KMS-11 (cell line): ENCODE results near the gene LMO7.
A peak's percentile ranks its signal among the peaks of the same experiment; 100 is the strongest.

Experiments used
- H2AFZ ChIP-seq: fragments of 200-600 bp; sonication (generic); 2 replicates; pipeline ENCODE4 v1.6.1; 2016; ENCODE audit warnings: antibody characterized with exemption, mixed run types, low read depth
- H3K27ac ChIP-seq: fragments of 200-600 bp; sonication (generic); 2 replicates; pipeline ENCODE4 v1.6.1; 2016; ENCODE audit warnings: mild to moderate bottlenecking, mixed run types
- H3K27me3 ChIP-seq: fragments of 200-600 bp; sonication (generic); 2 replicates; pipeline ENCODE4 v1.6.1; 2017; ENCODE audit warnings: mild to moderate bottlenecking, low read depth, mixed run types, moderate library complexity; ENCODE audit not compliant: insufficient read depth
- H3K36me3 ChIP-seq: fragments of 200-600 bp; sonication (generic); 2 replicates; pipeline ENCODE4 v1.6.1; 2017; ENCODE audit warnings: mild to moderate bottlenecking, mixed run types; ENCODE audit not compliant: insufficient read depth
- H3K4me1 ChIP-seq: fragments of 200-600 bp; sonication (generic); 2 replicates; pipeline ENCODE4 v1.6.1; 2016; ENCODE audit warnings: mild to moderate bottlenecking, low read depth, mixed run types; ENCODE audit not compliant: poor library complexity, severe bottlenecking
- H3K4me2 ChIP-seq: fragments of 200-600 bp; sonication (generic); 2 replicates; pipeline ENCODE4 v1.7.0; 2016; ENCODE audit warnings: mild to moderate bottlenecking, mixed run types
- H3K4me3 ChIP-seq: fragments of 200-600 bp; sonication (generic); IDR thresholded peaks from 2 replicates; pipeline ENCODE4 v1.6.1; 2017; ENCODE audit warnings: low read depth, low read length, mixed read lengths; ENCODE audit not compliant: insufficient read depth
- H3K79me2 ChIP-seq: fragments of 200-600 bp; sonication (generic); 2 replicates; pipeline ENCODE4 v1.6.1; 2016; ENCODE audit warnings: low read depth, mixed run types; ENCODE audit not compliant: insufficient read depth
- H3K9ac ChIP-seq: fragments of 200-600 bp; sonication (generic); 2 replicates; pipeline ENCODE4 v1.6.1; 2016; ENCODE audit warnings: mild to moderate bottlenecking, mixed run types
- H4K20me1 ChIP-seq: fragments of 200-600 bp; sonication (generic); 2 replicates; pipeline ENCODE4 v1.6.1; 2016; ENCODE audit warnings: mild to moderate bottlenecking, mixed run types; ENCODE audit not compliant: insufficient read depth
- TF ChIP-seq, protein P1 (sequence below): fragments of 200-600 bp; sonication (generic); conservative IDR thresholded peaks from 2 replicates; pipeline ENCODE4 v1.6.1; 2017; ENCODE audit warnings: low read depth, mild to moderate bottlenecking, antibody characterized with exemption, low read length, moderate library complexity, mixed read lengths

The LMO7 gene

GRCh38 chr13:75877071-75877470 lies 240.9 kb downstream of the LMO7 start:
- peak overlapping the region; percentile 52; the same call in 1 of the 2 replicates for H2AFZ ChIP-seq

DNA sequence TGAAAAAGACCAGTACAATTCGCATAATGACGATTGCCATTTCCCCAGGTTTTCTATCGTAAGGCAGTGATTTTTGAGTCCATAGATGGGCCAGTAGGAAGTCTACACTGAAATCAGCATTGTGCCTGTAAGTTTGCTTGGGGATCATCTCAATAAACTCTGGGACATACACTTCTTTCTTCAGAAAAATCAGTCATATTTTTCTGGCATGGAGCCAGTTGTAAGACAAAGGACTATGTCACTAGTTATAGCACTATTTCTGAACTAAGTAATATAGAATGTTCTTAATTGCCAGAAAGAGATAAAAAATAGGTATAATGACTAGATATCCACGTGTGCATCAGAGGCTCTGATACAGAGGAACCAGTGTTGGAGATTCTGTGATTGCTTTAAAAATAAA lies 243.5 kb downstream of the LMO7 start:
- Histone ChIP-seq H4K20me1 (no peaks in the 10 kb centered on the region), H2AFZ (no peak overlapping the region), H3K27ac (no peak overlapping the region), H3K4me1 (no peaks in the 10 kb centered on the region), H3K79me2 (no peaks in the 10 kb centered on the region), H3K4me2 (no peak overlapping the region), H3K36me3 (no peaks in the 10 kb centered on the region), H3K27me3 (no peaks in the 10 kb centered on the region), H3K4me3 (no peak overlapping the region), H3K9ac (no peak overlapping the region)
- TF ChIP-seq, protein P1, sequence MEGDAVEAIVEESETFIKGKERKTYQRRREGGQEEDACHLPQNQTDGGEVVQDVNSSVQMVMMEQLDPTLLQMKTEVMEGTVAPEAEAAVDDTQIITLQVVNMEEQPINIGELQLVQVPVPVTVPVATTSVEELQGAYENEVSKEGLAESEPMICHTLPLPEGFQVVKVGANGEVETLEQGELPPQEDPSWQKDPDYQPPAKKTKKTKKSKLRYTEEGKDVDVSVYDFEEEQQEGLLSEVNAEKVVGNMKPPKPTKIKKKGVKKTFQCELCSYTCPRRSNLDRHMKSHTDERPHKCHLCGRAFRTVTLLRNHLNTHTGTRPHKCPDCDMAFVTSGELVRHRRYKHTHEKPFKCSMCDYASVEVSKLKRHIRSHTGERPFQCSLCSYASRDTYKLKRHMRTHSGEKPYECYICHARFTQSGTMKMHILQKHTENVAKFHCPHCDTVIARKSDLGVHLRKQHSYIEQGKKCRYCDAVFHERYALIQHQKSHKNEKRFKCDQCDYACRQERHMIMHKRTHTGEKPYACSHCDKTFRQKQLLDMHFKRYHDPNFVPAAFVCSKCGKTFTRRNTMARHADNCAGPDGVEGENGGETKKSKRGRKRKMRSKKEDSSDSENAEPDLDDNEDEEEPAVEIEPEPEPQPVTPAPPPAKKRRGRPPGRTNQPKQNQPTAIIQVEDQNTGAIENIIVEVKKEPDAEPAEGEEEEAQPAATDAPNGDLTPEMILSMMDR, result no peak

More at GRCh38 chr13:75877071-75877470, 240.9 kb downstream of the LMO7 start:
- Histone ChIP-seq H3K4me1 (no peaks in the 10 kb centered on the region), H3K4me2 (no peak overlapping the region), H3K27ac (no peak overlapping the region), H3K36me3 (no peaks in the 10 kb centered on the region), H3K4me3 (no peak overlapping the region), H3K9ac (no peak overlapping the region), H3K27me3 (no peaks in the 10 kb centered on the region), H4K20me1 (no peaks in the 10 kb centered on the region), H3K79me2 (no peaks in the 10 kb centered on the region)
- TF ChIP-seq, protein P1, result no peak

DNA sequence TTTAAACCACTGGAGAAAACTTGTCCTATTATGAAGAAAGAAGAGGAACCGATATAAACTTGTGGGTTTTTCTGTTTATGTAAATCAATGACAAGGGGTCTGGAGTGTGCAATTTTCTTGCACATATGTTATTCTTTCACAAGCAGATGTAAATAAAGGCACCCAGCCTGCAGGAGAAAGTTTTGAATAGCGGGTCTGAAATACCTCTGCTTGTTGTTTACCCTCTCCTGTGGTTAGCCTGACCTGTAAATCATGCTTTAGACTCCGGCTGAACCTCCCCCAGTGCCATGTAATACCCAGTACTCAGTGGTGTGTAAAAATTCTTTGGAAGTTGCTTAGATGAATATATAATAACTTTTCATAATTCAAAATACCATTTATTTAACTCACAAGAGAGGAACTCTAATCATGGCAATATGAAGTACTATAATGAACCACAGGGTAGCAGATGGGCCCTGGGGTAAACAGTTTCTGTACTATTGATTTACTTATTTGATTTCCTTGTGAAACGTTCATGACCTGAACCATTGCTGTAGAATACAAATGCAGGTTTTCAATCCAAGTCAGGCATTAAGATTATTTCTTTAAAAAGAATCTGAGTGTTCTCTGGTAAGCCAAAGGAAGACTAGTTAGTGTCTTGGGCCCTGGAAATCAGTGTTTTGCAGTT lies 245.1 kb downstream of the LMO7 start:
- no peak overlapping the region for H3K27ac ChIP-seq
- H3K9ac ChIP-seq, result no peak overlapping the region
- H2AFZ ChIP-seq, result no peak overlapping the region
- no peaks in the 10 kb centered on the region for H3K79me2 ChIP-seq
- H3K4me1 ChIP-seq, result no peaks in the 10 kb centered on the region
- no peaks in the 10 kb centered on the region for H3K36me3 ChIP-seq
- TF ChIP-seq, protein P1, result no peak
- H4K20me1 ChIP-seq, result no peaks in the 10 kb centered on the region
- no peak overlapping the region for H3K4me2 ChIP-seq
- H3K27me3 ChIP-seq, result no peaks in the 10 kb centered on the region
- no peak overlapping the region for H3K4me3 ChIP-seq

- no peaks in the 10 kb centered on the region for H3K4me1 ChIP-seq
- H3K79me2 ChIP-seq, result no peaks in the 10 kb centered on the region
- H3K27me3 ChIP-seq, result no peaks in the 10 kb centered on the region
- no peak overlapping the region for H3K4me2 ChIP-seq
- H4K20me1 ChIP-seq, result no peaks in the 10 kb centered on the region
- no peaks in the 10 kb centered on the region for H3K36me3 ChIP-seq
- no peak overlapping the region for H3K9ac ChIP-seq
- H3K4me3 ChIP-seq, result no peak overlapping the region
- TF ChIP-seq, protein P1, result no peak
- H3K27ac ChIP-seq, result no peak overlapping the region
- no peak overlapping the region for H2AFZ ChIP-seq
Measured at GRCh38 chr13:75882261-75882660, 246.1 kb downstream of the LMO7 start.
